HG03103 (cell line): ENCODE data around the gene KIF6.

Source experiments
- ATAC-seq: cut with Tn5 transposase; IDR thresholded peaks from one replicate; pipeline ENCODE4 v1.9.1; 2021; ENCODE audit warnings: low read depth; ENCODE audit not compliant: unreplicated experiment

The KIF6 gene

DNA sequence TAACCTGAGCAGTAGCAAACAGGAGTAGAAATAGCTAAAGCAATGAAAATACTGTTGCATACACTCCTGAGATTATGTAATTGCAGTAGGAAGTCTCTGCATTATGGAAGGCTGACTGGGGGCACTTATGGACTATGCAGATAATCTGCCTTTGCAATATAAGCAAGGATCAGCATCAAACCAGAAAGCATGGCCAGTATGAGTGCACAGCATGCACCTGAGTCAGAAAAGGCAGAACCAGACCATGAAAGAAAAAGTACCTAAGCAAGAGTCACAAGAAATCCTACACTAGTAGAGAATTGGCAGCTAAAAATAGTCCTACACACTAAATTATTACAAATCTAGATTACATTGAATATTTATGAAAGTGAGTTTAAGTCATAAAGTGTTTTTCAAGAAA is 164.3 kb downstream of the KIF6 start:
- ATAC-seq: no peak

DNA sequence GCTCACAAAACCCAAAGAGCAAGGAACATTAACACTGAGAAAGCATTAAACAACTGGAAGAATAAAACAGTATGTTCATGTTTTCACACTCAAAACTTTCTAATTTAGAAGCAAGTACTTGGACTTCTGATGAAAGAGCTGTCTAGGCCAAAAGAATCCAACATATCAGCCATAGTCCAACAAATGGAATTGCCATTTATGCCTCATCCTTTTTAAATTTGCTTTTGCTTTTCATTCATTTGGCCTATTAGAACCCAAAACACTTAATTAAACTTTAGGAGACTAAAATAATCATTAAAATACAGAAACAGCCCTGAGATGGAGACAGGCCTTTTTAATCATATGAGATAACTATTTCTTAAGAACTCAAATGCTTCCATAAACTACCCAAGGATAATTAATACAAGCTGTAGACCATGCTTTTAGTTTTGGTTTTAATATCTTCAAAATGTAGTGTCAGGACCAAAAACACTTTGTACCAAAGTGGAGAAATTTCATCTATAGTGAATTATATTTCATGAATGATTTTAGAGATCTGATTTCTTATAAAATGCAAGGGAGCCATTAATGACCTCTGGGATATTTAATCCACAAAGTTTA is 166.5 kb downstream of the KIF6 start:
- no peak for ATAC-seq

DNA sequence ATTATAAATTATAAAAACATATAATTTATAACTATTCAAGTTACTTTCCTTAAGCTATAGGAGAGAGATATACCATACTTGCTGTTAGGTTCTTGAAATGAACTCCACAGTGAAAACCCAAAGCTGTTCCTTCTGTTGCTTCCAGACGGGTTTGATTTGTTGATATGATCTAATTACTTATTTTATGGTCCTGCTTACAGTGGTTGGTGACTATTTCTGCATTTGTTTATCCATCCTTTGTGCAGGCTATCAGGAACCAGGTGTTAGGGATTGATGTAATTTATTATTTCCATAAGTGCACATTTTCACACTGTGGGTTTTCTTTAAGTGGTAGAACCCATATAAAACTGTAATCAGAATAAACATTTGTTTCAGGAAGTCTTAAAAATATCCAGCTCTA is 167.1 kb downstream of the KIF6 start:
- no peak for ATAC-seq

DNA sequence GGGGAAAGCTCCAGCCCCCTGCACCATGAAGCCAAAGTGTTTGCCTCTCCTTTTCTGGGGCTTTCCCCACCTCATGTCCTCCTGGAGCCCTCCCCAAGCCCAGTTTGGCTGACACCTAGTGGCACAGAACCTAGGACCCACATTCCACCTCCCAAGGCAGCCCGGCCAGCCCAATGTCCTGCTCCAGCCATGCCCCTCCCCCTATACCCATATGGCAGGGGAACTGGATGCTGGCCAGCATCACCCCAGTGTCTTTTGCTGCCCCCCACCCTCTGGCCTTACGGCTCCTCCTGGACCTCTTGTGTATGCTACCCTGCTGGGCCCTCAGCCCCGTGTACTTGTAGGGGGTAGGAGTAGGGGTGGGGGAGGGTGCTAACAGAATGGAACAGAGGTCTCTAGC is 170.1 kb downstream of the KIF6 start:
- ATAC-seq: no peak

DNA sequence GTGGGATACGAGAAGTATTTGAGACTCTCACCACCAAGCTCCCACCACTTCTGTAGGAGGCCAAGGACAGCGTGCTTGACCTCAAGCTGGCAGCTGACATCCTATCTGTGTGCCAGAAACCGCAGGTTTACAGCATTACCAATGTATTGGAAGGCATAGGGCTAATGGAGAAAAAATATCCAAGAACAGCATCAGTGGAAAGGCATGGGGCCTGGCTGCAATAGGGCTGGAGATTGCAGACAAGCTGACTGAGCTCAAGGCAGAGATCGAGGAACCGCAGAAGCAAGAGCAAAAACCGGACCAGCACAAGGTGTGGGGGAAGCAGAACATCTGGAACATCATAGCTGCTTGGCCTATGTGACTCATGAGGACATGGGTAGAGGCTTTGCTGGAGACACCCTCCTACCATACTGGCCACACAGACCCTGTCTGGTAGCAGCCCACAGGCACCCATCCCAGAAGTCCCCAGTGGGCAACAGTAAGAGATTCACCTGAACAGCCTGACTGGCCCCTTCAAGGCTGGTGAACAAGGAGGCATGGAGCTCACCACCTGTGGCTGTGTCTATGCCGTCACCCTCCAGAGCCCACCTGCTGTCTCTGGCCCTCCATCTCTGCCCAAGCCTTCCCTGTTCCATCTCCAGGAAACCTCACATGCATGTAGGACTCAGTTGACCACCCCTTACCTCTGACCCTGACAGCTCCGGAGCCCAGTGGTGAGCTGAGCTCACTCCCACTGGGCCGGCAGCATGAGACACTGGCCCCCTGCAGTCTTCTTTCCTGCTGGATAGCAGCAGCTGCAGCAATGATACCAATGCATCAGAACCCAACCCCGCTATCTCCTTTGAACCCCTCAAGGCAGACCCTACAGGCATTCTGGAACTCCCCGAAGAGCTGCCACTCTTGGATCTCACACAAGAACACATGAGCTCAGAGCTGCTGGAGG is 171.1 kb downstream of the KIF6 start:
- ATAC-seq: no peak

DNA sequence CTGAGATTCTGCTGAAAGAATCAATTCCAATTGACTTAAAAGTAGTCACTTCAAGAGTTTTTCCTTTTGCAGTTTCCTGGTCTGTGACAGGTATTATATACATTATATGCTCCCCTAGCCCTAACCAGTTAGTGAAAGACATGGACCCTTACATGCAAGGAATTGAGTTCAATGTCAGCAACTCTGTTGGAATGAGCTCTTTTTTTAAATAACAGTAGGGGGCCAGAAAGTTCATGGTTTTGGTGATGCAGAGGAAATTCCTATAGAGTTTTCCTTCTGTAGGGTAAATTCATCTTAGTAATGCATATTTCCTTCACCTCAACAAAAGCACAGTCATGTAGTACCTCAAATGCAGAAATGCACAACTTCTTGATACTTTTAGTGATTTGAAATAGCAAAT is 172.2 kb downstream of the KIF6 start:
- ATAC-seq: no peak

DNA sequence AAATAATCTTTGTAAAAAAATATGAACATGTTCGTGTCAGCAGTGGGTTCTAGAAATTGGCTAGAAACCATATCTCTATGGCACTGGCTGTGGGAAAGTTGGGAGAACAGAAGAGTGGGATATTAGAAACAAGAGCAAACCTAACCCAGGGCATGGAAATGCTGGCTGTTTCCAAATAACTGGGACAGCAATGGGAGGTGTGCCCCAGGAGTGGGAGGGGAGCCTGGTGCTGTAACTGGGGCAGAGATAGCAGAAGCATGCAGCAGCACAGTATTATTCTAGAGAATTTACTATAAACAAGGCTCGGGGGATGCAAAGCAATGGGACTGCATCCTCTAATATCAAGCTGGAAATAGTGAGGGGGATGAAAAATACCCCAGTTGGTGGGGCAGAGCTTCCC is 175.0 kb downstream of the KIF6 start:
- no peak for ATAC-seq

DNA sequence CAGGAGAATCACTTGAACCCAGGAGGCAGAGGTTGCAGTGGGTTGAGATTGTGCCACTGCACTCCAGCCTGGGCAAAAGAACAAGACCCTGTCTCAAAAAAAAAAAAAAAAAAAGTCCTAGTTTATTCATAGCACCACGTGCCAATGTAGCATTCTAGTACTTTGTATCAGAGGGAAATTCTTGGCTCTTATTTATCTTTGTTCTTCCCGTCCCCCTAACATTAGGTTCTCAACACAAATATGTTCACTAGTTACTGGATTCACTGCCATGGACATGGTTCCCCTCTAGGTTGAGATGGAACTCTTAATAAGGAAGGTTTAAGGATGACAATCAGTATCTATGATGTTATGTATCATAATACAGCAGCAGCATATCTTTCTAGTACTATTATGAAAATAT is 178.5 kb downstream of the KIF6 start:
- no peak for ATAC-seq

DNA sequence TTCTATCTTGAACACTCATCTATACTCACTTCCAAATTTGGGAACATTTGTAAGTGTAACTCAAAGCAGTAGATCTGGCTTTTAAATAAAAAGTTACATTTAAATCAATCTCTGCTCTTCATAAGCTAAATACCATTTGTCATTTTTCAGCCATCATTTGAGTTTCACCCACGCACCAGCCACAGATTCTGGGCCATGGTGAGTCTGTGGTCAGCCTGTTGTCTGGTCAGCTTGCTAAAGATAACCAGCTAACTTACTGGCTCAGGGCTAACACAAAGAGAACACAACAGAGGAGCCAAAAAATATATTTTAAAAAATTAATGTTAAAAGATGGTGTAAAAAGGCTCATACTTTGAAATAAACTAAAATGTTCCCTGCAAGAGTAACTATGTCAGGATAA is 181.3 kb downstream of the KIF6 start:
- ATAC-seq: no peak

DNA sequence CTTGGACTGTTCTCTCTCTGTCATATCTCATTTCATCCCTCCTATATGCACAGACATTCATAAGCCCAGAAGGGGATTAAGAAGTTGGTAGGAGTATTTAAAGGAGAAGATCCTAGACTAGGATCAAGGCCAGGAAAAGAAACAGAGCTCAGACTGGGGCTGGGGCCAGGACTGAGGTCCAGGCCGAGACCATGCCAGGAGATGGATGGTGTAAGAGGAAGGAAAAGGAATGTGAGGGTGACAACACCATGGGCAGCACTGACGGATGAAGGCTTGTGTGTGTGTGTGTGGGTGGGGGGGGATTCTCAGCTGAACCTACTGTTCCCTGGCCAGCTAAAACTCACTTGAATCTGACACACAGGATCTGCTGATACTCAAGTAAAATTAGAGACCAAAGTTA is 182.1 kb downstream of the KIF6 start:
- ATAC-seq: no peak

DNA sequence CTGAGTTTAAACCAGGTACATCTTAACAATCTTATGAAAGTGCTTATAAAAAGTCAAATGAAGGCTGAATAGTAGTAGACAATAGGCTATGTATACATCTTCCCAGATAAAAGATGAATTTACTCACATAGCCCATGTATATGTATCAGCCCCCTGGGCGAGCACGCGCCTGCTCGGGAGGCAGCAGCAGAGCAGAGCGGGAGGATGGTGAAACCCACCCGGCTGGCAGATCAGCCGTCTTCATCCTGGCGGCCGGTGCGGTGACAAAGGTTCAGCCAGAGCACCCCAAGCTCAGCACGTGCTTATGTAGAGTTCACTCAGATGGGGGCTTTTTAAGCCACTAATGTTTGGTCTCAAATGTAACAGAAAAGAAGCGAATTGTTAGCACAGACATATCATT is 184.8 kb downstream of the KIF6 start:
- ATAC-seq: no peak

DNA sequence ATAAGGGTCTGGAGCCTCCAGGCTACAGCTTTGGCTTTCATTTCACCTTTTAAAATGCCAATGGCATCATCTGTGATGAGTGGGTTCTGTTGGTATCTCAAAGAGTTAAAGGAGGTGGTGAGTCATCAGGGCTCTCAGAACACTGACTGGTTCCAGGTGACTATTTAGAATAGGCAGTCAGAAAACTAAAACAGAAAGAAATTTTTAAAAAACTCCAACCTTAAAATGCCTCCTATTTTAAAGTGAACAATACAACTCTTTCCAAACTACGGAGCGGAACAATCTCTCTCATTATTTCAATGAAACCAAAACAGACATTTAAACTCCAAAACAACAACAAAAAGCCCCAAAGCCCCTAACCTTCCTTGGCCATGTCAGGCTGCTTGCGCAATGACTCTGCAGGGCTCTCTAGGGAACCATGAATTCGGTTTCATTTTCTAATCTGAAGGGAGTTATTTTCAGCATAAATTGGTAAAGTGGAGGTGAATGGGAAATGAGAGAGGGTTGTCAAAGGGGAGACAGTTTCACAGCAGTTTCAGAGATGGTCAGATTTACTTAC is 194.9 kb downstream of the KIF6 start:
- ATAC-seq: peak; percentile 99

DNA sequence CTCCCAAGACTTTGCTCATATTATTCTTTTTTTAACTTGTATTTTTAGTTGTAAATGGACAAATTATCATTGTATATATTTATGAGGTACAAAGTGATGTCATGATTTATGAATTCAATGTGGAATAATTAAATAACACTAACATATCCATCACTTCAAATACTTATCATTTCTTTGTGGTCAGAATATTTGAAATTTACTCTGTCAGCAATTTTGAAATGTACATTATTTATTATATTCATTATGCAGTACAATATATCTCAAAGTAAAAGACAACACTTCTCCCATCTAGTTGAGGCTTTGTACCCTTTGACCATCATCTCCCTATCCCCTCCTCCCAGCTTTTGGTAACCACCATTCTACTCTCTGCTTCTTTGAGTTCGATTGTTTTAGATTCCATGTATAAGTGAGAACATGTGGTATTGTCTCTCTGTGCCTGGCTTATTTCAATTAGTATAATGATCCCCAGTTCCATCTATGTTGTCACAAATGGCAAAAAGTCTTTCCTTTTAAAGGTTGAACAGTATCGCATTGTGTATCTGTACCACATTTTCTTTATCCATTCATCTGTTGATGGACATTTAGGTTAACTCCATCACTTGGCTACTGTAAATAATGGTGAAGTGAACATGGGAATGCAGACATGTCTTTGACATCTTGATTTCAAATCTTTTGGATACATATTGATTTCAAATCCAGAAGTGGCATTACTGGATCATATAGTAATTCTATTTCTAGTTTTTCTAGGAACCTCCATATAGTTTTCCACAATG is 197.2 kb downstream of the KIF6 start:
- no peak for ATAC-seq

DNA sequence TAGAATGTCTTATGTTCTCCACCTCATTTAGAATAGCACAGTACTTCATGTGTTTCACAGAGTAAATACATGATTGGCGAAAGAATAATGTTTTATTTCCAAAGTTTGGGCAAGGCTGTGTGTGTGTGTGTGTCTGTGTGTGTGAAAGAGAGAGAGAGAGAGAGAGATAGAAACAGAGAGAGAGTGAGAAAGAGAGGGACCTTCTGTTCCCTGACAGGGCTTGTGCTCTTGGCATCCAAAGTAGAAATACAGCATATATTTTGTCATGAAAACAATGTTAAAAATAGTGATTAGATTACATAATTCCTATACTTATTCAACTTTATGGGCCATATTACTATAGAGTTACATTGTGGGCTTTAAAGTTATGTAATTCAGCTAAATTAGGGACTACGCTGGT is 201.2 kb downstream of the KIF6 start:
- no peak for ATAC-seq

DNA sequence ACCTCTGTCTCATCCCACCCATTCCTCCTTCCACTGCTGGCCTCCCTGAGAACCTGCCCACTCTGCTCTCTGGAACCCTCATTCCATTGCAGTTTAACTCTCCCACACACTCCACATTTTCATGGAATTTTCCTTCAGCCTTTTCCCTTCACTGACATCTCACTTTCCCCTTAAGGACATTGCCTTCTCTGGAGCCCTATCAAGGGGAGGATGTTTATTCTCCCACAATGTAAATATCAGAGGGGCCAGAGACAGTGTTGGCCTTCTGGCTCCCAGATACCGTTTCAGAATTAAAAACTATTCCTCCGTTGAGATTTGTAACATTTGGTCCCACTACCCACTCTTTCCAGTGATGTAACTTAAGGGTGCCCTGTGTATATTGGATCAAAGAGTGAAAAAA is 203.2 kb downstream of the KIF6 start:
- no peak for ATAC-seq

DNA sequence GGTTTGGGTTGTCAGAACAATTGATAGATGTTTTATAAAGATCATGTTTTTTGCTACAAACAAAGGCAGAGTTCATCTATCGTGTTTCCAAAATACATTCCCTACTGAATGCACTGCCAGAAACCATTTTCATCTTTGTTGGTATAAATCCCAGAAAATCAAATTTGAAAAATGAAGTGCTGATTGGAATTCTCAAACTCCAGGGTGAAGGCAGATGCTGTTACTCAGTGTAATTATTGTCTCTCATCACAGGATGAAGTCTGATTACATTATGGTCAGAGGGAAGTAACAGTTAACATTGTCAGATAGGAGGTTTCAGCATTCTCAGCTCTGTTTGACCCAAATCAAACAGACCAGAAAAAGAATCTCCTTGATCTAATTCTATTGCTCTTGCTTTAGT is 204.3 kb downstream of the KIF6 start:
- no peak for ATAC-seq

DNA sequence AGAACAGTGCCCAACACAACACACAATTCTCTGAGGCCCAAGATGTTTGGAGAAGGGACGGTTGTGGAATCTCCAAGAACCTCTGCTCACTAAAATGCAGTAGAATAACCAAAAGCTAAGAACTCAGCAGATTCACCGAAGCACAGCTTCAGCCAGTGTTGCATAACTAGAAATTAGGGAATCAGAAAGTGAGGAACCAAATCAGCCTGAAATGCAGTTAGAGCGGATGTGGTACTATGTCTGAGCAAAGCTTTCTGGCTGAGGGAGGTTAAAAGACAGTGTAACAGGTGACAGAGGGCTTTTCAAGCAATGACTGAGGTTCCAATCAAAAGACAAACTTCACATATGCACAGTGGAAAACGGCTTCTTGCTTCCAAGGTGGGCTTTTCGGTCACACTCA is 204.8 kb downstream of the KIF6 start:
- ATAC-seq: no peak

DNA sequence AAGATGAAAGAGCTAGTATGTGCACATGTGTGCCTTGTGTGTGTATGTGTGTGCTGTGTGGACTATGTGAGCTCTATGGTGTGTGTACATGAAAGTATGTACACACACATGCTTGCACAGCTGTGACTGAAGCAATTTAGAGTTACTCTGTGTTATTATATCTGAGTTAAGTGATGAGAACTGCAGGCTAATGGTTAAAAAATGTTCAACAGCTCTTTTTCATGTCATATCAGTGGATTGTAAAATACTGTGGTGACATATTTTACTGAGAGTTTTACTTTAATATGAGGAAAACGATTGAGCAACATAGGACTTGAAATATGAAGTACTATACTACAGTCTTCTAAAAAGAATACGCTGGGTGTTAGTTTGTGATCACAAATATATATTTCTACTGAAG is 207.0 kb downstream of the KIF6 start:
- no peak for ATAC-seq

DNA sequence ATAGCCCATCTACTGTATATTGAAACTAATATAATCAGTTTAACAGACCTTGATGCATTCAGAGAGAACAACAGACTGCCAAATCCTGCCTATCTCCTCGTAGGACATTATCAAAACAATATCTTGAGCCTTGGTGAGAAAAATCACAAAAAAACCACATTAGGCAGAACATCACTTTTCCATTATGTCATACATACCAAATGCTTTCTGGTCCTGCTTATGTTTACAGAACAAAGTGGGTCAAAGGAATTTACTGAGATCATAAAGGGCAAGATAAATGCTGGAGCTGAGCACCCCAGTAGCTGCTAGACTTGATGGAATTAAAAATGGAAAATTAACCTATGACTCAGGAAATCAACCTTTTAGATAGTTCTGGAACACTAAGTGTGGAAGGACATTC is 207.5 kb downstream of the KIF6 start:
- ATAC-seq: no peak

DNA sequence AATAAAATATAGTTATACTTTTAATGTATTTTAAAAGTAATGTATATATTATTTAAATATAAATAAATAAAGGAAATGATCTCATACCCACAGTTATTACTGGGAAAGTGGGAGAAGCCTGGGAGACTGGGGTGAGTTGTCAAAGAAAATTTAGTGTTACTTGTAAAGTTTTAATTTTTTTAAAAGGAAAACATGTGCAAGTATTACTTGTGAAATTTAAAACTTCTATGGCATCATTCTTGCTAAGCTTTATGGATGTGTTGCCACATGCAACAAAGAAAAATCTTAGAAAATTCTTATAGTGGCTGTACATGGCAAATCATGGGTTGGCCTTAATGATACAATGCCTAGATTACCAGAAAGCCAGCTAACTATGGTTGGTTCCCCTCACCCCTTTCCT is 208.7 kb downstream of the KIF6 start:
- ATAC-seq: no peak

DNA sequence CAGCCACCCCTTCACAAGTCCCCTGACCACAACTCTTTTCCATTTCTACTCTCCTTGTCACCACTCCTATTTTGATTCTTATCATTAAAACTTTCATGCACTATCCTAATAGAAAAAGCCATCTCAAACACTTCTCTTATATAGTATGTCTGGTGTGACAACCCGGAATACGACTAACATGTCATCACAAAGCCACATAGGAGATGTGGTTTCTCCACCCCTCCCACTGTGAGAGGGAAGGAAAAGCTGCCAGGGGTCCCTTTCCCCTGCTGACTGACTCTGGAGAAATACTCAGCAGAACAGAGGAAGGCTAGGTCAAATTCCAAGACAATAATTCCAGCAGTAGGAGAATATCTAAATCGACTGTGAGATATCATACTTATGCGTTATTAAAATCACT is 209.7 kb downstream of the KIF6 start:
- ATAC-seq: no peak
